Measurements from ENCODE around the gene PTRHD1. TPM values are rescaled to one million over a fixed set of nuclear protein-coding genes. Genes with fewer than 3 reads are reported as not detected.
A peak's percentile ranks its signal among the peaks of the same experiment; 100 is the strongest.
"Not testable (repeated sequence)": the region's sequence is repeated elsewhere in the genome, so short reads cannot be mapped to it uniquely, and the experiment has no call there.

The PTRHD1 gene, protein sequence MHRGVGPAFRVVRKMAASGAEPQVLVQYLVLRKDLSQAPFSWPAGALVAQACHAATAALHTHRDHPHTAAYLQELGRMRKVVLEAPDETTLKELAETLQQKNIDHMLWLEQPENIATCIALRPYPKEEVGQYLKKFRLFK
- 25.9 and 26.6 TPM in 2 replicates for total RNA-seq

DNA sequence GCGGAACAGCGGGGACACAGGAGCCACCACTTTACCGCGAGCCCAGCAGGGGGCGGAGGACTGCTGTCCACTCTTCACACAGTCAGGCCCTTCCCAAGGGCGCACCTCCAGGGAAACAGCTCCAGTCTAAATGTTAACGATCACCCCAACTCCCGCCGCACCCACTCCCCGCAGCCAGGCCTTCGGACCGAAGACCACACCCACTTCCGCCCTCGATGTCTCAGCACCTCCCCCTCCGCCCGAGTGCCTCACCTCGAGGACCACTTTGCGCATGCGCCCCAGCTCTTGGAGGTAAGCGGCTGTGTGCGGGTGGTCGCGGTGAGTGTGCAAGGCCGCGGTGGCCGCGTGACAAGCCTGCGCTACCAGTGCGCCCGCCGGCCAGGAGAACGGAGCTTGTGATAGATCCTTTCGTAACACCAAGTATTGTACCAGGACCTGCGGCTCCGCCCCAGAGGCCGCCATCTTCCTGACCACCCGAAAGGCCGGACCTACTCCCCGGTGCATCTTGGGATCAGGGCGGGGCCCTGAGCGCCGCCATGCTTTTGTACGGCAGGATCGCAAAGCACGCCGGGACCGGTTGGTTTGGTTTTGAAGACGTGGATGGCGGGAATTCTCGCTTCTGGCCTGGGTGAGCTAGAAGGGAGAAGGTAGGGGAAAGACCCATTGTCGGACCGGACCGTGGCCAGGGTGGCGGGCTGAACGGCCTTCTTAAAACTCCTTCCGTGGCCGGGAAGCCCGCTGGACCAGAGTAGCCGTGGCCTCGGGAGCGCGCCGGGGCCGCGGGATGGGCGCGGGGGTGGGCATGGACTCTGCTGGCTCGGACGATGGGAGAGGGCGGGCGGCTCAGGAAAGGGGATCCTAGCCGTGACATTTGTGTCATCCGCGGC lies at the start of gene PTRHD1, which contains the start of gene CENPO:
TSS of gene PTRHD1 (minus strand) at position 518 of the 887 bp plus-strand sequence. CDS start at position 504, 14 bp downstream.
TSS of gene CENPO (plus strand) at position 552 of the 887 bp plus-strand sequence. CDS start 495 bp downstream, outside the sequence.
- H3K36me3 Mint-ChIP-seq (ENCODE audit: low read depth) = peaks cover 40% of the 10 kb centered on the region
- peak within 1 kb of the TSS; percentile 99 for H3K27ac Mint-ChIP-seq
- no peaks in the 10 kb centered on the region for H3K9me3 Mint-ChIP-seq
- H3K4me3 Mint-ChIP-seq (ENCODE audit: low read depth) = peak within 1 kb of the TSS; percentile 95
- H3K27me3 Mint-ChIP-seq (ENCODE audit: low read depth) = no peaks in the 10 kb centered on the region
- intact Hi-C loops (cut with micrococcal nuclease) = loop anchor here (1.0 to 10.0 kb wide), 6 partner anchors 33 to 302 kb away; partner anchors contain the start of genes DNAJC27 and NCOA1
- peaks cover 38% of the 10 kb centered on the region for H3K4me1 Mint-ChIP-seq (ENCODE audit: low read depth)
- peak; percentile 93 for DNase-seq (ENCODE audit: low spot score)

DNA sequence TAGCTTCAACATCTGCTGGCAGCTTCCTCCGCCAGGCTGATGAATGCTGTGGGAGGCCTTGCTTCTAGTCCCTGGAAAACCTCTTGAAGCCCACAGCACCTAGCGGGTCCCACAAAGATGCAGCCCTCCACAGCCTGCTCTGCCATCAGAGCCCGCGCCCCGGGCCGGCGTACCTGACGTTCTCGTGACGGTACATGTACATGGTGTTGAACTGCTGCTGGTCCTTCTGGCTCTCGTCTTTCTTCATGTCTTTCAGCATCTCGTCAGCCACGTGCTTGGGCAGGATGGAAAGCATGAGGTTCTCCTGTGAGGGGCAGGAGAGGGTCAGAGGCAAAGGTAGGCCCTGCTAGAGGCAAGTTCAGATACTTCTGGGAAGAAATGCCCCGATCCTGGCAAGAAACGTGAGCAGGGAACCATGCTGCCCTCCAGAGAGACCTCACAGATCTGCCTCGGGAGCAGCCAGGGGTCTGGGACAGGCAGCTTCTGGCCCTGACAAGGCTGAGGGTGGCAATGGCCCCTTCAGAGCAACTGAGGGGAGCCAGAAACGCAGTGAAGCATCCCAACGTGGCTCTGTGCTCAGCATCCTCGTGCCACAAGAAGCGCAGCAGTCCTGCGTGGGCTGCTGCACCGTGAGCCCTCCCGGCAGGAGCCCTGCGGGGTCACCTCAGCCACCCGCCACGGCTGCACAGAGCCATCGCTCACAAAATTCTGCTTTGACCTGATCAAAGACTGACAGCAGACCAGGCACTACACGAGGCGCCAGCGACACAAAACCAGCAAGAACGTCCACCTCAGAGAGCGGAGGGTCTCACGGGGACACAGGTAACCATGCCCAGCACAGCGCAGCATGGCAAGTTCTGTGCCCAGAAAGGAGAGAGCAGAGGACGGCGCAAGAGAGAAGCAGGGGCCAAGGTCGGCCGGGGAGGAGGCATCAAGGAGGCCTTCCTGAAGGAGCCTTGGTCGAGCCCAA lies 49.2 kb upstream of the PTRHD1 start:
- no peaks in the 10 kb centered on the region for H3K4me1 Mint-ChIP-seq (ENCODE audit: low read depth)
- no peak overlapping the region for H3K27ac Mint-ChIP-seq
- no peak for DNase-seq (ENCODE audit: low spot score)
- H3K36me3 Mint-ChIP-seq (ENCODE audit: low read depth) = peaks cover 8% of the 10 kb centered on the region
- no peak overlapping the region for H3K4me3 Mint-ChIP-seq (ENCODE audit: low read depth)
- H3K27me3 Mint-ChIP-seq (ENCODE audit: low read depth) = no peaks in the 10 kb centered on the region
- H3K9me3 Mint-ChIP-seq = no peaks in the 10 kb centered on the region
- intact Hi-C loops (cut with micrococcal nuclease) = no loop called here

DNA sequence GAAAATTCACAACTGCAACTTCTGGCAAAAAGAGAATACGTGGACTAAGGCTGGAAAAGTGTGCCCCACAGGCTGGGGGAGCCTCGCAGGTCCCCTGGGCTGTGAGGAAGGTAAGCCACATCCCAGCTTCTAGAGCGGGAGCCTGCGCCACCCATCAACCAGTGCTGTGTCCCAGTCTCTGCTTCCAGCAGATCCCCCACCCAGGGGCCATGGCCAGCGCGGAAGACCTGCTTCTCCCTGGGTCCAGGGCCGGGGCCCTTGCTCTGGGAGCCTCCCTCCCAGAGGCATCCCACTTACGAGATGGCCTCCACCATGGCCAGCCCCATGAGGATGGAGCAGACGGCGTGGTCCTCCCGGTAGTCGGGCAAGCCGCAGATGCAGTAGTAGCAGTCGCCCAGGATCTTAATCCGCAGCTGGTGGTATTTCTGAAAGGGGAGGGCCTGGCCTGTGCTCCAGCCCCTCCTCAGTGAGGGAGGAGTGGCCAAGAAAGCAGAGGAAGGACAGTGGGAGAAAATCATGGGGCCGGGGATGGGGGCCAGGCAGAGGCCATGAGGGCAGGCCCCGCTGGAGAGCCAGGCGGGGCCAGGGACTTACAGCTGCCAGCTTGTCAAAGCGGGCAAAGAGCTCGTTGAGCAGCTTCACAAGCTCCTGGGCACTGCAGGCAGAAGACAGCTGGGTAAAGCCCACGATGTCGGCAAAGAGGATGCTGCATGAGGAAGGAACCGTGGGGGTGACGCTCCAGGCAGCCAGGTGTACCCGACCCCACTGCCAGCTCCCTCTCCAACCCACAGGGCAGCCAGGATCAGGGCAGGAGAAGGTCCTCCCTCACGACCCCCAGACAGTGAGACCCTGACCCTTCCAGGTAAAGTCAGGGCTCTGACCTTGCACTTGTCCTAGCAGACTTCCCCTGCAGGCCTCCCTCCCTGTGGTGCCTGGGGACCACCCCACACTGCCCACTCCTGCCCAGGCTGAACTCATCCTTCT lies 48.1 kb upstream of the PTRHD1 start:
- no peak overlapping the region for H3K4me3 Mint-ChIP-seq (ENCODE audit: low read depth)
- no peaks in the 10 kb centered on the region for H3K4me1 Mint-ChIP-seq (ENCODE audit: low read depth)
- no peaks in the 10 kb centered on the region for H3K9me3 Mint-ChIP-seq
- no peaks in the 10 kb centered on the region for H3K27me3 Mint-ChIP-seq (ENCODE audit: low read depth)
- intact Hi-C loops (cut with micrococcal nuclease) = no loop called here
- H3K36me3 Mint-ChIP-seq (ENCODE audit: low read depth) = peaks cover 12% of the 10 kb centered on the region
- no peak for DNase-seq (ENCODE audit: low spot score)
- no peak overlapping the region for H3K27ac Mint-ChIP-seq

DNA sequence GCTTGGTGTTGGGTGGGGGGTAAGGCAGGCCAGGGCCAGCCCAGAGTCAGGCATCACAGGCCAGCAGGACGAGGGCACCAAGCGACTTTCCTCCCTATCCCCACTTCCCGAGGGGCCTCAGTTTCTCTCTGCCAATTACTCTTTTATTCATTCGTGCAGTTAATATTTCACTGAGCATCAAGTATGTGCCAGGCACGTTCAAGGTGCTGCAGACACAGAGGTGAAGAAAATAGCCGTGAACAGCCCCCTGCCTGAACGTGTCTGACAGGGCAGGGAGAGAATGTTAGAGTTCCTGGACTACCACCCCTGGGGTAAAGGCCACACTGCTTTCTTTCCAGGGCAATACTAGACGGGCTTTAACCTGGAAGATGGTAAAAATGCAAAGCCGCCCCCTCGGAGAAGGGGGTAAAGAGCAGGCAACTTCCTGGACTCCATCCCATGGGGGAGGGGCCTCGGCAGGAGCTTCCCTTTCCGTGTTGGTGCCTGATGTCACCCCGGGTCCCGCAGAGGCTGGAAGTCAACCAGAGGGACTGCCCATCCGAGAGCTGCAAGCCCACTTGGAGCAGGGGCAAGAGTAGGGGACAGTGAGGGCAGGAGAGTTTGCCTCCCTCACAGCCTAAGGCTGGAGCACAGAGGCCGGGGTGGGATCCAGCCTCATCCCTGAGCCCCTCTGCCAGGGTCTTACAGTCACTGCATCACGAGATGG lies 47.1 kb upstream of the PTRHD1 start:
- H3K4me3 Mint-ChIP-seq (ENCODE audit: low read depth) = no peak overlapping the region
- H3K27me3 Mint-ChIP-seq (ENCODE audit: low read depth) = no peaks in the 10 kb centered on the region
- H3K9me3 Mint-ChIP-seq = no peaks in the 10 kb centered on the region
- no peak overlapping the region for H3K27ac Mint-ChIP-seq
- intact Hi-C loops (cut with micrococcal nuclease) = no loop called here
- H3K36me3 Mint-ChIP-seq (ENCODE audit: low read depth) = peaks cover 15% of the 10 kb centered on the region
- DNase-seq (ENCODE audit: low spot score) = no peak
- no peaks in the 10 kb centered on the region for H3K4me1 Mint-ChIP-seq (ENCODE audit: low read depth)

DNA sequence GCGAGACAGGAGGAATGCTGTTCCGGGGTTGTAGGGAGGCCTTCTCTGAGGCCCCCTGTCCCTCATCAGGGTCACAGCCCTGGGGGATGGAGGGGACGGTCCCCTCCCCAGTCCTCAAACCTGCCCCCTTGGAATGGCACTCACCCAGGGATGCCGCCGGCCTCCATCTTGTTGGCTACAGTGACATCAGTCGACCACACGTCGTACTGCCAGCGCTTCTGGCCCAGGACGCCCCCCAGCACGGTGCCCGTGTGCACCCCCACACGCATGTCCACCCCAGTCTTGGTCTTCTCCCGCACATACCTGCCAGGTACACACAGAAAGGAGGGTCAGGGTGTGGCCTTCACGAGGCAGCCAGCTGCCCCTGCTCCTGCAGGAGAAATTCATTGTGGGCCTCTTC lies 46.5 kb upstream of the PTRHD1 start:
- Mint-ChIP-seq H3K9me3 (no peaks in the 10 kb centered on the region), H3K4me1 (ENCODE audit: low read depth) (no peaks in the 10 kb centered on the region), H3K27me3 (ENCODE audit: low read depth) (no peaks in the 10 kb centered on the region), H3K27ac (no peak overlapping the region), H3K4me3 (ENCODE audit: low read depth) (no peak overlapping the region), H3K36me3 (ENCODE audit: low read depth) (peaks cover 19% of the 10 kb centered on the region)
- no peak for DNase-seq (ENCODE audit: low spot score)
- intact Hi-C loops (cut with micrococcal nuclease) = no loop called here

DNA sequence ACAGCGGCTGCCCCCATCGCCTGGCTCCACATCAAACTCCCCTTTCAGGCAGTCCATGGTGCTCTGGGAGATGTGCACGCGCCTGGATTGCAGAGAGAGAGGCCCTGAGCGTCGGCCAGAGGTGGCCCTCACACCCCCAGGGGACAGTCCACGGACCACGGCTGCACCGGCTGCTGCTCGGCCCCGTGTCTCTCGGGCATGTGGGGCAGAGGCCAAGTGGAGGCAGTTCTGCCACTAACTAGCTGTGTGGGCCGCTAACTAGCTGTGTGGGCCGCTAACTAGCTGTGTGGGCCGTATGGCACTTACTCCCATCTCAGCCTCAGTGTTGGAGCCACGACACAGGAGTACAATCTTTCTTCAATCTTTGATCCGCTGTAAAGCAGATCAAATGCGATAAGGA lies 45.4 kb upstream of the PTRHD1 start:
- intact Hi-C loops (cut with micrococcal nuclease) = no loop called here
- Mint-ChIP-seq H3K36me3 (ENCODE audit: low read depth) (peaks cover 22% of the 10 kb centered on the region), H3K4me3 (ENCODE audit: low read depth) (no peak overlapping the region), H3K27ac (no peak overlapping the region), H3K27me3 (ENCODE audit: low read depth) (no peaks in the 10 kb centered on the region), H3K4me1 (ENCODE audit: low read depth) (no peaks in the 10 kb centered on the region), H3K9me3 (no peaks in the 10 kb centered on the region)
- DNase-seq (ENCODE audit: low spot score) = no peak

DNA sequence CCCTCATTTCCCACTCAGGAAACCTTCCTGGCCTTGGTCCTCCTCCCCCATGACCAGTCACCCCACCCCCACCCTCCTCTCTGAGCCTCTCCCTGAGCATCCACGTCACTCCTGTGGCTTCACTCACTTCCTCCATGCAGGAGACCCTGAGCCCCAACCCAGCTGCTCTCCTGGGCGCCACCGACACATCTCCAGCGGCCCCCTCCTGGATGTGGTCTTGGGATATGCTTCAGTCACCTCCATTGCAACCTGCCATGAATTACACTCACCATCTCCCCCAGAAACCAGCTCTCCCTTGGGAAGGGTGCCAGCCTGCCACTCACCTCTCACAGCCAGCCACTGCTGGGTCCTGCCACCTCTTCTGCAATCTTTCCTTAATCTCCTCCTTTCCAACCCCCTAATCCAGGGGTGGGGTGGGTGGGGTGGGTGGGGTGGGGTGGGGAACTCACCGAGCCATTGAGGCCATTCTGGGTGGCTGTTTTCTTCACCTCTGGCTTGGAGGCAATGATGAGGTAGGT lies 44.9 kb upstream of the PTRHD1 start:
- peaks cover 22% of the 10 kb centered on the region for H3K36me3 Mint-ChIP-seq (ENCODE audit: low read depth)
- no peak overlapping the region for H3K4me3 Mint-ChIP-seq (ENCODE audit: low read depth)
- intact Hi-C loops (cut with micrococcal nuclease) = no loop called here
- DNase-seq (ENCODE audit: low spot score) = no peak
- no peaks in the 10 kb centered on the region for H3K27me3 Mint-ChIP-seq (ENCODE audit: low read depth)
- no peak overlapping the region for H3K27ac Mint-ChIP-seq
- no peaks in the 10 kb centered on the region for H3K4me1 Mint-ChIP-seq (ENCODE audit: low read depth)
- H3K9me3 Mint-ChIP-seq = no peaks in the 10 kb centered on the region

DNA sequence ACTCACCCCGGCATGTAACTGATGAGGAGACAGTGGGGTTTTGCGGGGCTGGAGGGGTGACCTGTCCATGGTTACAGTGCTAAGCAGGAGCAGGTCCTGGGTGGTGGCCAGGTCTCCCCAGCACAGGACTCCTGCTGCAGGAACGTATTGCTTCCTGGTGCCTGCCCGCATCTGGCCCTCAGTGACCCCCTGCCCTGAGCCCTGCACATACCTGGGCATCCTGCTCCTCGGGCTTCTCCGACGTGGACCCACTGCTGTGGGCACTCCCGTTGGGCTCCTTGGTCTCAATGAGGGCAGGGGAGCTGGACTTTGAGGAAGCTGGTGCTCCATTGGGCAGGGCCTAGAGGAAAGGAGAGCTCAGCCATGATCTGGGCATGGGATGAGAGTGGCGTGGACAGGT lies 43.5 kb upstream of the PTRHD1 start:
- peaks cover 22% of the 10 kb centered on the region for H3K36me3 Mint-ChIP-seq (ENCODE audit: low read depth)

DNA sequence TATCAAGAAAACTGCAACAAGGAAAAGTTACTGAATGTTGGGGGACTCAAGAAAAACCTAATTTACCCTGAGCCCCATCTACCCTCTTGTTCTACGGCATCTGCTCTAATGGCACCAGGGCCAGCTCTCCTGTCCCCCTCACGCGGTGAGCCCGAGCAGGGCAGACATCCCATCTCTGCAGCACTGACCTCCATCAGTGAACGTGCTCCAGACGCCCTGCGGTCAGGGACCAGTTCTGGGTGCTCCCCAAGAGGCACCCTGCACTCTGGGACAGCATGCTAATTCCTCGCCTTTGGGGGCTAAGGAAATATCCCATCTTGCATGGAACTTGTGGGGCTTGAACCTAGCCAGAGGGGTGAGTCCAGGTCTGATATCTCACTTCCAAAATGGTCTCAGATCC lies 43.0 kb upstream of the PTRHD1 start:
- no peak for DNase-seq (ENCODE audit: low spot score)
- H3K36me3 Mint-ChIP-seq (ENCODE audit: low read depth) = peaks cover 22% of the 10 kb centered on the region
- intact Hi-C loops (cut with micrococcal nuclease) = no loop called here
- no peaks in the 10 kb centered on the region for H3K4me1 Mint-ChIP-seq (ENCODE audit: low read depth)
- no peak overlapping the region for H3K27ac Mint-ChIP-seq
- H3K9me3 Mint-ChIP-seq = no peaks in the 10 kb centered on the region
- no peak overlapping the region for H3K4me3 Mint-ChIP-seq (ENCODE audit: low read depth)
- H3K27me3 Mint-ChIP-seq (ENCODE audit: low read depth) = no peaks in the 10 kb centered on the region

More for the DNA sequence above, 43.5 kb upstream of the PTRHD1 start:
- intact Hi-C loops (cut with micrococcal nuclease) = no loop called here
- no peak for DNase-seq (ENCODE audit: low spot score)
- Mint-ChIP-seq H3K27me3 (ENCODE audit: low read depth) (no peaks in the 10 kb centered on the region), H3K27ac (no peak overlapping the region), H3K4me3 (ENCODE audit: low read depth) (no peak overlapping the region), H3K4me1 (ENCODE audit: low read depth) (no peaks in the 10 kb centered on the region), H3K9me3 (no peaks in the 10 kb centered on the region)

DNA sequence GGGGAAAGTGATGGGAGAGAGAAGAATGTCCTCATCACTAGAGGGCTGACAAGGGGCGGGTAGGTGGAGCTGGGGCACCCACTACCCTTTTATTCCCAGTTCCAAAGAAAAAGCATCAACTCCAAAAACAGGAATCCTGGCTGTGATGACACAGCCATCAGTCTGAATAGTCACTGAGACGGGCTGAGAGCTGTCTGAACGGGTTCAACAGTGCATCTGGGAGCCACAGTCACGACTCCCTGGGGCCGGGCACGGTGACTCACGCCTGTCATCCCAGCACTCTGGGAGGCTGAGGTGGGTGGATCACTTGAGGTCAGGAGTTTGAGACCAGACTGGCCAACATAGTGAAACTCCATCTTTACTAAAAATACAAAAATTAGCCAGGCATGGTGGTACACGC lies 42.2 kb upstream of the PTRHD1 start:
- DNase-seq (ENCODE audit: low spot score); H3K27me3 Mint-ChIP-seq (ENCODE audit: low read depth); H3K4me1 Mint-ChIP-seq (ENCODE audit: low read depth); intact Hi-C loops (cut with micrococcal nuclease); H3K4me3 Mint-ChIP-seq (ENCODE audit: low read depth); H3K9me3 Mint-ChIP-seq; H3K27ac Mint-ChIP-seq: not testable (repeated sequence)
- peaks cover 21% of the 10 kb centered on the region for H3K36me3 Mint-ChIP-seq (ENCODE audit: low read depth)

DNA sequence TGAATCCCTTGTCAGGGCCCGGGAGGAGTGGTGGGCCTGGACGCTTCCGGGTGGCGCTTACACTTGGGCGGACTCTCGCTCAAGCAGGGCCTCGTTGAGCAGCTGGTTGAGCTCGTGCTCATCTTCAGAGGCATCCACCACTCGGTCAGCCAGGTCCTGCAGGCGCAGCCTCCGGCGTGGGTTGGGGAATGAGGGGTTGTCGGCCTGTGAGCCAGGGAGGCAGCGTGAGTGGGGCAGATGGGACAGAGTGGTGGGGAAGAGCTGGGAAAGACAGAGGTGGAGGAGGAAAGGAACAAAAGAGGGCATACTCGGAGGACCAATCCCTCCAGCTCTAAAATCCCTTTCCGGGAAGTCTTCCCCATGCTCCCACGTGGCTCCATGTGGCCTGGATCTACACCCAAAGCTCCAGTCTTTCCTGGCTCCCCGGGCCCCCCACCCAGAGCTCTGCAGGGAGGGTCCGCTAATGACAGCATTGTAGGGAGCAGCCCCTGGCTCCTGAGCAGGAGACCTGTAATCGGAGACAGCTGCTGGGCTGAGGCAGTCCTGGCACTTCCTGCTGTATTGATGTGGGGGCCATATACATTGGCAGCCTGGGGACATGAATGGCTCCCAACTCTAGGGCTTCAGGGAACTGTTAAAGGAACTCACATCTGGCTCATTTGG lies 41.7 kb upstream of the PTRHD1 start:
- Mint-ChIP-seq H3K4me1 (ENCODE audit: low read depth) (no peaks in the 10 kb centered on the region), H3K9me3 (no peaks in the 10 kb centered on the region), H3K27me3 (ENCODE audit: low read depth) (no peaks in the 10 kb centered on the region), H3K27ac (no peak overlapping the region), H3K4me3 (ENCODE audit: low read depth) (no peak overlapping the region), H3K36me3 (ENCODE audit: low read depth) (peaks cover 24% of the 10 kb centered on the region)
- intact Hi-C loops (cut with micrococcal nuclease) = no loop called here
- DNase-seq (ENCODE audit: low spot score) = no peak

Measured in activated T-helper 2 cell treated with anti-CD3 and anti-CD28 coated beads, Interferon-gamma antibody, Interleukin-2, Interleukin-4, amounts not matched to agents 10 μg/mL and 5 μg/mL and 100 μg/mL, durations not matched to agents 14 hours and 24 hours and 36 hours (primary cell).